Mammary epithelial cell (primary cell): ENCODE data around the gene SERPINB5.

Experiments
- CTCF ChIP-seq, 2 donors: IDR thresholded peaks in 1 of 2; conservative IDR thresholded peaks in 1 of 2; 2 replicates each; pipeline ENCODE4 v1.5.1; 2011 to 2012; ENCODE audit warnings: inconsistent platforms in 2 of 2, low read length in 2 of 2, mild to moderate bottlenecking in 2 of 2, control low read depth in 1 of 2, low read depth in 1 of 2; ENCODE audit not compliant: insufficient read depth in 1 of 2; ENCODE audit errors: extremely low read depth in 1 of 2
- EZH2 ChIP-seq: IDR thresholded peaks from 2 replicates; pipeline ENCODE4 v1.6.1; 2012; ENCODE audit warnings: low read length, inconsistent platforms, borderline replicate concordance

DNA sequence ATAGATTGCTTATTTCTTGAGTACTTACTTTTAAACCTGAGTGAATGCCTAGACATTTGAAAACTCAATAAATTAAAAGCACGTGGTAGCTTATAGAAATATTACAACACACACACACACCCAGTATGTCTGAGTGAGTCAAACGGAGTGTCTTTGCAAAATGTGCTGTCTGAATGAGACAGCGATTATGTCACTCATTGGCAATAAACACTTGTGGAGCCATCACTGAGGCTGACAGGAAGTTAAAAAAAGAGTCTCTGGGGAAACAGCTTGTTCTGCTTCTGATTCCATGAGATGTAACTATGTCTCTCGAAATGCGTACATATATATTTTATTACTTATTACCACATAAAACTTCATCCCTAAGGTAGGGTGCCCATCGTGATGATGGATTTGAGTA, 32.2 kb upstream of the SERPINB5 start:
- TF ChIP-seq CTCF (conservative IDR thresholded peaks at IDR 0.05 in 1 of 2, IDR thresholded peaks at IDR 0.05 in 1 of 2; ENCODE audit: extremely low read depth in 1 of 2, insufficient read depth in 1 of 2, low read depth in 1 of 2, low read length in 2 of 2) (no peak), EZH2 (no peak)
